DND-41 (cell line): Measurements from ENCODE around the gene TRAM2.

Experiments
- EZH2 ChIP-seq: IDR thresholded peaks from 3 replicates; pipeline ENCODE4 v1.6.1; 2012; ENCODE audit warnings: borderline replicate concordance, low read depth, mild to moderate bottlenecking, moderate library complexity, low read length, inconsistent platforms; ENCODE audit not compliant: severe bottlenecking
- TF ChIP-seq, protein P1 (sequence below): IDR thresholded peaks from 2 replicates; pipeline ENCODE4 v1.5.1; 2012; ENCODE audit warnings: borderline replicate concordance, low read length, moderate library complexity, mild to moderate bottlenecking; ENCODE audit not compliant: poor library complexity, severe bottlenecking; ENCODE audit errors: extremely low read depth

DNA sequence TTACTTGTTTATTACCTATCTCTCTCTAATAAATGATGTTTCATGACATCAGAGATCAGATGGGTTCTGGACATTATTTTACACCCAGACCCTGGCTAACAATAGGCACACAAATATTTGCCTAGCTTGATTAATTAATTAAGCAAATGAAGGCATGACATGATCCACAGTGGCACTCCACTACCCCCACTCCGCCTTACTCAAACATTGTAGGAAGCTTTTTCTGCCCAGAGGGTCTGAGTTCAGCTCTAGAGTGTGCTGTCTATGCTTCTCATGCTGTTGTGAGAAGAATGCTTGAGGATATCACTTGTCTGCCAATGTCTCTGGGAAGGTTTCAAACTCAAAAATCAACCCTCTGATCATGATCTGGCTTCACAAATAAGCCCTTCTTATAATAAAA is 45.0 kb downstream of the TRAM2 start:
- TF ChIP-seq EZH2, result no peak
- TF ChIP-seq, protein P1, sequence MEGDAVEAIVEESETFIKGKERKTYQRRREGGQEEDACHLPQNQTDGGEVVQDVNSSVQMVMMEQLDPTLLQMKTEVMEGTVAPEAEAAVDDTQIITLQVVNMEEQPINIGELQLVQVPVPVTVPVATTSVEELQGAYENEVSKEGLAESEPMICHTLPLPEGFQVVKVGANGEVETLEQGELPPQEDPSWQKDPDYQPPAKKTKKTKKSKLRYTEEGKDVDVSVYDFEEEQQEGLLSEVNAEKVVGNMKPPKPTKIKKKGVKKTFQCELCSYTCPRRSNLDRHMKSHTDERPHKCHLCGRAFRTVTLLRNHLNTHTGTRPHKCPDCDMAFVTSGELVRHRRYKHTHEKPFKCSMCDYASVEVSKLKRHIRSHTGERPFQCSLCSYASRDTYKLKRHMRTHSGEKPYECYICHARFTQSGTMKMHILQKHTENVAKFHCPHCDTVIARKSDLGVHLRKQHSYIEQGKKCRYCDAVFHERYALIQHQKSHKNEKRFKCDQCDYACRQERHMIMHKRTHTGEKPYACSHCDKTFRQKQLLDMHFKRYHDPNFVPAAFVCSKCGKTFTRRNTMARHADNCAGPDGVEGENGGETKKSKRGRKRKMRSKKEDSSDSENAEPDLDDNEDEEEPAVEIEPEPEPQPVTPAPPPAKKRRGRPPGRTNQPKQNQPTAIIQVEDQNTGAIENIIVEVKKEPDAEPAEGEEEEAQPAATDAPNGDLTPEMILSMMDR, result no peak
